ENCODE data around the gene CADPS. TPM values are rescaled to one million over a fixed set of nuclear protein-coding genes. Genes with fewer than 3 reads are reported as not detected.

Gene CADPS
- total and polyA plus RNA-seq, 9 donors, result 0.47 to 4.4 (median 1.6) TPM

DNA sequence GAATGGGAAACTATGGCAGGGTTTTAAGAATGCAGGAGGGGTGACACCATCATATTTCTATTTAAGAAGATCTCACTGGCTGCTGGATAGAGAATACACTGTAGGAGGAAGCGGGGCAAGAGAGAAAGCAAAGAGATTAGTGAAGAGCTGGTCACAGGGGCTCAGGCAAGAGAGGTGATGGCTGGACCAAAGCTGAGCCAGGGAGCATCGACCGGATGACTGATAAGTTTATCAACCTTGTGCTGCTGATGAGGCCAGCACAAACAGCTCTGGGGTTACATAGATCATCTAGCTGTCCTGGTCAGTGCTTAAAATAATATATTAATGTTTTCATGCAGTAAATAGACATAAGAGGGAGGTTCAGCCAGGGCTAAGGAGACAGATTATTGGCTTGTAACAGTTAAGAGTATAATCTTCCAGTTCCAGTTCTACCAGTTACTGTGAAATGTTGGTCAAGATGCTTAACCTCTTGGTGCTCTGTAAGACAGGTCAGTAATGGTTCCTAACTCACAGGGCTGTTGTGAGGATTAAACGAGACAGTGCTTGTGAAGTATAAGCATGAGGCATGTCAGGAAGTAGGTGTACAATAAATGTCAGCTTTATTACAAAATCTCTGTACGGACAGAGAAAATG, 300.8 kb downstream of the CADPS start:
- DNase-seq, result no peak
- H3K9me3 ChIP-seq (replicated peaks; ENCODE audit: control insufficient read depth, low read depth, low read length), result peaks cover 6% of the 10 kb centered on the region
- no peaks in the 10 kb centered on the region for H3K27me3 ChIP-seq (ENCODE audit: control insufficient read depth, insufficient read depth, low read length)
- no peaks in the 10 kb centered on the region for H3K36me3 ChIP-seq (ENCODE audit: control insufficient read depth, insufficient read depth, low read length)
- H3K4me3 ChIP-seq (ENCODE audit: low read length), result no peak overlapping the region
- no peaks in the 10 kb centered on the region for H3K4me1 ChIP-seq (ENCODE audit: control insufficient read depth, insufficient read depth, low read length)
- H3K27ac ChIP-seq (ENCODE audit: low read length), result no peak overlapping the region
- 96% methylated on average over 3 of the region's 5 CpGs for WGBS (ENCODE audit: insufficient coverage)

- H3K9me3 ChIP-seq (replicated peaks; ENCODE audit: control insufficient read depth, low read depth, low read length), result no peaks in the 10 kb centered on the region
- 83% methylated on average over 4 of the region's 4 CpGs for WGBS (ENCODE audit: insufficient coverage)
- DNase-seq, result no peak
These were observed 303.3 kb downstream of the CADPS start for GRCh38 chr3:62571916-62572315.

GRCh38 chr3:62570888-62571287, 304.3 kb downstream of the CADPS start:
- no peak for DNase-seq
- Histone ChIP-seq H3K27ac (ENCODE audit: low read length) (no peak overlapping the region), H3K4me3 (ENCODE audit: low read length) (no peak overlapping the region), H3K36me3 (ENCODE audit: control insufficient read depth, insufficient read depth, low read length) (no peaks in the 10 kb centered on the region), H3K9me3 (replicated peaks; ENCODE audit: control insufficient read depth, low read depth, low read length) (no peaks in the 10 kb centered on the region), H3K27me3 (ENCODE audit: control insufficient read depth, insufficient read depth, low read length) (no peaks in the 10 kb centered on the region), H3K4me1 (ENCODE audit: control insufficient read depth, insufficient read depth, low read length) (no peaks in the 10 kb centered on the region)
- no CpG with 5 or more reads among the region's 6 CpGs for WGBS (ENCODE audit: insufficient coverage)

More at GRCh38 chr3:62571916-62572315, 303.3 kb downstream of the CADPS start:
- Histone ChIP-seq H3K4me1 (ENCODE audit: control insufficient read depth, insufficient read depth, low read length) (no peaks in the 10 kb centered on the region), H3K27me3 (ENCODE audit: control insufficient read depth, insufficient read depth, low read length) (no peaks in the 10 kb centered on the region), H3K4me3 (ENCODE audit: low read length) (no peak overlapping the region), H3K36me3 (ENCODE audit: control insufficient read depth, insufficient read depth, low read length) (no peaks in the 10 kb centered on the region), H3K27ac (ENCODE audit: low read length) (no peak overlapping the region)

DNA sequence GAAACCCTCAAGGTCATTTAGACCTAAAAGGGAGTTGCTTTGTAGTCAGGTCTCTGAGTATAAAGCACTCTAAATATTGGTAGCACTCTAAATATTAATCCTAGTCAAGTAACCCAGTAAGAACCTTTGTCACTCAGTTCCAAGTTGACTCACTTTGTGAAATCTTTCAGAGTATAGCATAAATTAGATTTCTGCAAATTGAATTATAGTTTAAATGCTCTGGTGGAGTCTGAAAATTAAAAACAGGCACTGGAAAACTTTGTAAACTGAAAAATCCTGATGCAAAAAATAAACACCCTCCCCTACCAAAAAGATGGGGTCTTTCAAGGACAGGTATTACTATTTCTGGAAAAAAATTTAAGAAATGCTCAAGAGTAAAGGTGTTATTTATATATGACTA, 305.6 kb downstream of the CADPS start:
- Histone ChIP-seq H3K27ac (ENCODE audit: low read length) (no peak overlapping the region), H3K4me1 (ENCODE audit: control insufficient read depth, insufficient read depth, low read length) (no peaks in the 10 kb centered on the region), H3K4me3 (ENCODE audit: low read length) (no peak overlapping the region), H3K27me3 (ENCODE audit: control insufficient read depth, insufficient read depth, low read length) (no peaks in the 10 kb centered on the region), H3K9me3 (replicated peaks; ENCODE audit: control insufficient read depth, low read depth, low read length) (no peaks in the 10 kb centered on the region), H3K36me3 (ENCODE audit: control insufficient read depth, insufficient read depth, low read length) (no peaks in the 10 kb centered on the region)
- DNase-seq, result no peak

DNA sequence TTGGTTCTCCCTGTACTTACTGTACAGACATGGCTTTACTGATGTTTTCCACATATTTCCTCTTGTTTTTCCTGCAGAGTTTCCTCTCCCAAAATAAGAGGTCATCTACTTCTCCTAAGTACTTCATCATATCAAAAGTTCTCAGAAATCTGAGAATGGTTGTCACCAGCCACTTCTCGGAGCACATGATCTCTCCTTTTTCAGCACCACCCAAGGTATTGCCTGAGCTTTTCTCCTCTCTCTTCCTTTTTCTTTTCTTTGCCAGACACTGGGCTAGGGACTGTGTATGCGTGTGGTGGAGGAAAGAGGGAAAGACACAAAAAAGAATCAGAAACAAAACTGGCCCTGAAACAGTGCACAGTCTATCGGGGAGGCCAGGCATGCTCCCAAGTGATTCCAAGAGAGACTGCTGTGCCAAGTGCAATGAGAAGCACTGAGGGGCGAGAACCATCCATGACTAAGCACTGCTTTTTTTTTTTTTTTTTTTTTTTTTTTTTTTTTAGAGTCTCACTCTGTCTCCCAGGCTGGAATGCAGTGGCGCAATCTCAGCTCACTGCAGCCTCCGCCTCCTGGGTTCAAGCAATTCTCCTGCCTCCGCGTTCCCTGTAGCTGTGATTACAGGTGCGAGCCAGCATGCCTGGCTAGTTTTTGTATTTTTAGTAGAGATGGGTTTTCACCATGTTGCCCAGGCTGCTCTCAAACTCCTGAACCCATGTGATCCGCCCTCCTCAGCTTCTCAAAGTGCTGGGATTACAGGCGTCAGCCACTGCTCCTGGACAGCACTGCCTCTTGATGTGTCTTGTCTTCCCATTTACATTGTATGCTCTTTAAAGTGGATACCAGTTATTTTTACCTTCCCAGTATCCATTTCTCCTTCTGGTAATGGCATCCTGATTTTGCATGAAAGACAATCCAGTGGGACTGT, 307.9 kb downstream of the CADPS start:
- H3K27ac ChIP-seq (ENCODE audit: low read length), result no peak overlapping the region
- no peaks in the 10 kb centered on the region for H3K9me3 ChIP-seq (replicated peaks; ENCODE audit: control insufficient read depth, low read depth, low read length)
- H3K4me3 ChIP-seq (ENCODE audit: low read length), result no peak overlapping the region
- no peaks in the 10 kb centered on the region for H3K36me3 ChIP-seq (ENCODE audit: control insufficient read depth, insufficient read depth, low read length)
- peak; percentile 4 for DNase-seq
- 59% methylated on average over 5 of the region's 11 CpGs for WGBS (ENCODE audit: insufficient coverage)
- H3K4me1 ChIP-seq (ENCODE audit: control insufficient read depth, insufficient read depth, low read length), result no peaks in the 10 kb centered on the region
- H3K27me3 ChIP-seq (ENCODE audit: control insufficient read depth, insufficient read depth, low read length), result no peaks in the 10 kb centered on the region

DNA sequence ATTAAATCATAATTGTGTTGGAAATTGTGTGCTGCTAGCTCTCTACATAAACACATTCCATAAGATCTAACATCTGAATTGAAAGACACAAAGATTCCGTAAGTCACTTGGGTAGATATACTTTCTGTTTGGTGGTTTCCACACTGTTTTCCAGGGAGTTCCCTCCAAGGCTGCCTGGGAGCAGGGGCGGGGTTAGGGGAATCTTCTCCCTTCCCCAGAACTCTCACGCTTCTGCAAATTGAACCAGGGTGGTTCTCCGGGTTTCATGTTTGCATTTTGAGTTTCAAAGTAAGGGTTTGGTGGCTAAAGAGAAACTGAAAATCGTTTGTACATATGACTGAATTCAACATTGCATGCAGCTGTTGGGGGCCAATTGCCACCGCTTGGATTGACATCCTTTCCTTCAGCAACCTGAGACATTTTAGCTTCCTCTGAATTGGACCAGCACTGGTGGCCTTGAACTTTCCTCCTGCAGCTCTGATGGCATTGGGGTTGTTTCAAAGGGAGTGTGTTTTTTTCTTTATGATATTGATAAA, 309.1 kb downstream of the CADPS start:
- Histone ChIP-seq H3K27ac (ENCODE audit: low read length) (no peak overlapping the region), H3K27me3 (ENCODE audit: control insufficient read depth, insufficient read depth, low read length) (no peaks in the 10 kb centered on the region), H3K36me3 (ENCODE audit: control insufficient read depth, insufficient read depth, low read length) (no peaks in the 10 kb centered on the region), H3K9me3 (replicated peaks; ENCODE audit: control insufficient read depth, low read depth, low read length) (no peaks in the 10 kb centered on the region), H3K4me3 (ENCODE audit: low read length) (no peak overlapping the region), H3K4me1 (ENCODE audit: control insufficient read depth, insufficient read depth, low read length) (no peaks in the 10 kb centered on the region)
- no peak for DNase-seq
- no CpG with 5 or more reads among the region's 6 CpGs for WGBS (ENCODE audit: insufficient coverage)

- Histone ChIP-seq H3K27me3 (ENCODE audit: control insufficient read depth, insufficient read depth, low read length) (no peaks in the 10 kb centered on the region), H3K36me3 (ENCODE audit: control insufficient read depth, insufficient read depth, low read length) (no peaks in the 10 kb centered on the region), H3K9me3 (replicated peaks; ENCODE audit: control insufficient read depth, low read depth, low read length) (no peaks in the 10 kb centered on the region), H3K27ac (ENCODE audit: low read length) (no peak overlapping the region), H3K4me3 (ENCODE audit: low read length) (no peak overlapping the region), H3K4me1 (ENCODE audit: control insufficient read depth, insufficient read depth, low read length) (no peaks in the 10 kb centered on the region)
- DNase-seq, result no peak
These were observed 312.6 kb downstream of the CADPS start for GRCh38 chr3:62562596-62562995.

DNA sequence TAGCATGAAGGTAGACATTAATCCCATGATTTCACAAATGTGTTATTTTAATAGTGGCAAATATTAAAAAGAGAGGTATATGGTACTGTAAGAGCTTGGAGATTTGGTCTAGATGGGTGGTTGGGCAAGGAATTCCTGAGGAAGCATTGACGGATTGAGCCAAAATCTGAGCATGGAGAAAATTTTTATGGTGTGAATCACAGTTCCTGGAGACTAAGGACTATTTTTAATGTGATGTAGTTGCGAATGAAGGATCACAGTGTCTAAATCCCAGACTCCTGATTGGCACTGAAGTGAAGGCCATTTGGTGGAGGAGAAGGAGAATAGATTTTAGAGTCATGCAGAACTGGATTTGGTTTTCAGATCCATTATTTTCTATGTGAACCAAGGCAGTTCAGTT, 313.2 kb downstream of the CADPS start:
- WGBS (ENCODE audit: insufficient coverage), result 63% methylated on average over 2 of the region's 2 CpGs
- H3K4me1 ChIP-seq (ENCODE audit: control insufficient read depth, insufficient read depth, low read length), result no peaks in the 10 kb centered on the region

GRCh38 chr3:62559831-62560445, 315.3 kb downstream of the CADPS start:
- H3K4me1 ChIP-seq (ENCODE audit: control insufficient read depth, insufficient read depth, low read length), result no peaks in the 10 kb centered on the region
- no peaks in the 10 kb centered on the region for H3K27me3 ChIP-seq (ENCODE audit: control insufficient read depth, insufficient read depth, low read length)
- H3K36me3 ChIP-seq (ENCODE audit: control insufficient read depth, insufficient read depth, low read length), result no peaks in the 10 kb centered on the region
- H3K4me3 ChIP-seq (ENCODE audit: low read length), result no peak overlapping the region
- peak; percentile 24 for DNase-seq
- no peak overlapping the region for H3K27ac ChIP-seq (ENCODE audit: low read length)
- no CpG with 5 or more reads among the region's 2 CpGs for WGBS (ENCODE audit: insufficient coverage)
- no peaks in the 10 kb centered on the region for H3K9me3 ChIP-seq (replicated peaks; ENCODE audit: control insufficient read depth, low read depth, low read length)

More for the DNA sequence above, 313.2 kb downstream of the CADPS start:
- Histone ChIP-seq H3K9me3 (replicated peaks; ENCODE audit: control insufficient read depth, low read depth, low read length) (no peaks in the 10 kb centered on the region), H3K27me3 (ENCODE audit: control insufficient read depth, insufficient read depth, low read length) (no peaks in the 10 kb centered on the region), H3K36me3 (ENCODE audit: control insufficient read depth, insufficient read depth, low read length) (no peaks in the 10 kb centered on the region), H3K4me3 (ENCODE audit: low read length) (no peak overlapping the region), H3K27ac (ENCODE audit: low read length) (no peak overlapping the region)
- DNase-seq, result no peak

- H3K4me1 ChIP-seq (ENCODE audit: control insufficient read depth, insufficient read depth, low read length), result no peaks in the 10 kb centered on the region
- WGBS (ENCODE audit: insufficient coverage), result 0% methylated on average over 2 of the region's 8 CpGs
- peak; percentile 11 for DNase-seq
- H3K27ac ChIP-seq (ENCODE audit: low read length), result no peak overlapping the region
- H3K9me3 ChIP-seq (replicated peaks; ENCODE audit: control insufficient read depth, low read depth, low read length), result no peaks in the 10 kb centered on the region
- H3K4me3 ChIP-seq (ENCODE audit: low read length), result no peak overlapping the region
- no peaks in the 10 kb centered on the region for H3K36me3 ChIP-seq (ENCODE audit: control insufficient read depth, insufficient read depth, low read length)
- no peaks in the 10 kb centered on the region for H3K27me3 ChIP-seq (ENCODE audit: control insufficient read depth, insufficient read depth, low read length)
These were observed 316.6 kb downstream of the CADPS start for GRCh38 chr3:62558549-62559112.

Data from muscle of leg (tissue), 11 donors.